Measurements from ENCODE around the gene CDKN2B-AS1. TPM values are rescaled to one million over a fixed set of nuclear protein-coding genes. Genes with fewer than 3 reads are reported as not detected.

The CDKN2B-AS1 gene
- polyA plus RNA-seq, 2 of the 4 experiments (the other 2 are of a cell fraction), result not detected

GRCh38 chr9:22147813-22148527 lies 153.4 kb downstream of the CDKN2B-AS1 start:
- Histone ChIP-seq H3K4me3 (no peak overlapping the region; the same call in 2 of the 3 replicates), H3K4me1 (peaks cover 66% of the 10 kb centered on the region), H3K4me2 (peak overlapping the region; percentile 49), H3K27ac (peak overlapping the region; percentile 80 to 87), H3K9me3 (no peaks in the 10 kb centered on the region)
- ChIA-PET POLR2A (interaction anchor here (0.7 to 2.1 kb wide), 4 partner anchors 10 to 91 kb away, joined by 3 to 6 read pairs (median 4); no protein-coding TSS in a partner anchor), CTCF (interaction anchor here (0.6 to 2.6 kb wide), 5 partner anchors 9 to 332 kb away, joined by 3 to 11 read pairs (median 4); no protein-coding TSS in a partner anchor)
- 34% methylated on average over 8 of the region's 8 CpGs for WGBS (ENCODE audit: missing lambda C conversion rate)
- DNase-seq (ENCODE audit: low read depth in 1 of 2, low spot score in 1 of 2), result peak in 1 of 2 experiments; percentile 90
- peak; percentile 85 for FAIRE-seq
- TF ChIP-seq RARB (CRISPR knock-in tag; IDR thresholded peaks at IDR 0.05) (0 out of 2 replicates have a peak, but pooled peaks have one; percentile 33), MAX (IDR thresholded peaks at IDR 0.05) (peak; percentile 35; the same call in 1 of the 2 replicates), RAD21 (conservative IDR thresholded peaks at IDR 0.05 in 1 of 2, IDR thresholded peaks at IDR 0.05 in 1 of 2) (peak; percentile 9 to 25; a peak in 1 of 5 replicates), ELK1 (IDR thresholded peaks at IDR 0.05; ENCODE audit: low read depth, low read length) (no peak), KDM1A (IDR thresholded peaks at IDR 0.05; ENCODE audit: low read depth) (no peak), ATOH8 (CRISPR knock-in tag; IDR thresholded peaks at IDR 0.05; ENCODE audit: low read depth) (0 out of 2 replicates have a peak, but pooled peaks have one; percentile 26), GATA3 (IDR thresholded peaks at IDR 0.05; ENCODE audit: borderline replicate concordance) (peak; percentile 71), JUNB (IDR thresholded peaks at IDR 0.05) (peak; percentile 84), PBX3 (IDR thresholded peaks at IDR 0.05) (no peak), JUN (IDR thresholded peaks at IDR 0.05) (peak; percentile 50 to 85; a peak in 4 of 5 replicates), RNF2 (IDR thresholded peaks at IDR 0.05; ENCODE audit: borderline replicate concordance, low read depth) (no peak), CEBPB (IDR thresholded peaks at IDR 0.05) (peak; percentile 22 to 29; a peak in 1 of 4 replicates), FOSL2 (IDR thresholded peaks at IDR 0.05) (peak; percentile 59; the same call in 1 of the 2 replicates), FOSL2 (CRISPR knock-in tag; IDR thresholded peaks at IDR 0.05) (peak; percentile 81), EHF (CRISPR knock-in tag; IDR thresholded peaks at IDR 0.05) (no peak), HOXA7 (CRISPR knock-in tag; IDR thresholded peaks at IDR 0.05) (0 out of 2 replicates have a peak, but pooled peaks have one; percentile 1), HOXB5 (CRISPR knock-in tag; IDR thresholded peaks at IDR 0.05) (0 out of 2 replicates have a peak, but pooled peaks have one; percentile 34), ESRRA (IDR thresholded peaks at IDR 0.05; ENCODE audit: borderline replicate concordance, low read length) (peak; percentile 37; the same call in 1 of the 2 replicates), HEYL (CRISPR knock-in tag; IDR thresholded peaks at IDR 0.05) (0 out of 2 replicates have a peak, but pooled peaks have one; percentile 19), EP300 (IDR thresholded peaks at IDR 0.05) (peak; percentile 80 to 87; a peak in 4 of 5 replicates)
- ATAC-seq, result peak; percentile 96 to 99

GRCh38 chr9:22148528-22148875 lies 153.9 kb downstream of the CDKN2B-AS1 start:
- Histone ChIP-seq H3K27ac (peak overlapping the region; percentile 80 to 87), H3K4me2 (peak overlapping the region; percentile 49), H3K4me1 (peaks cover 61% of the 10 kb centered on the region), H3K9me3 (no peaks in the 10 kb centered on the region), H3K4me3 (no peak overlapping the region)
- no peak for DNase-seq (ENCODE audit: low read depth in 1 of 2, low spot score in 1 of 2)
- TF ChIP-seq CBX8 (IDR thresholded peaks at IDR 0.05), result no peak
- TF ChIP-seq JUN (IDR thresholded peaks at IDR 0.05), result 0 out of 5 replicates have a peak, but pooled peaks of 1 of the 2 experiments have one; percentile 2
- peak; percentile 9; the same call in 1 of the 2 replicates for TF ChIP-seq TFCP2L1 (CRISPR knock-in tag; IDR thresholded peaks at IDR 0.05)
- TF ChIP-seq HEYL (CRISPR knock-in tag; IDR thresholded peaks at IDR 0.05), result peak; percentile 10; the same call in 1 of the 2 replicates
- CTCF ChIA-PET, result interaction anchor here (1.3 to 2.6 kb wide), 2 partner anchors 95 to 332 kb away, joined by 4 to 11 read pairs; no protein-coding TSS in a partner anchor
- FAIRE-seq, result no peak
- ATAC-seq, result peak; percentile 25 to 53; a peak in 3 of 6 replicates
- POLR2A ChIA-PET, result interaction anchor here (1.8 to 2.1 kb wide), 2 partner anchors 9 to 10 kb away, joined by 4 to 6 read pairs; no protein-coding TSS in a partner anchor
